Choroid plexus epithelial cell (primary cell): ENCODE measurements around the gene CCK.

Experiments
- DNase-seq: peaks from one replicate; pipeline ENCODE4 v3.0.0-alpha.2; 2010; ENCODE audit warnings: low read depth
- H3K4me3 ChIP-seq: 2 replicates; pipeline ENCODE4 v1.5.1; 2011; ENCODE audit warnings: low read depth, mild to moderate bottlenecking, control low read depth, low read length, moderate library complexity
- TF ChIP-seq, protein P1 (sequence below): conservative IDR thresholded peaks from 2 replicates; pipeline ENCODE4 v1.5.1; 2011; ENCODE audit warnings: low read depth, mild to moderate bottlenecking, control low read depth, inconsistent platforms, low read length, moderate library complexity

CCK gene

DNA sequence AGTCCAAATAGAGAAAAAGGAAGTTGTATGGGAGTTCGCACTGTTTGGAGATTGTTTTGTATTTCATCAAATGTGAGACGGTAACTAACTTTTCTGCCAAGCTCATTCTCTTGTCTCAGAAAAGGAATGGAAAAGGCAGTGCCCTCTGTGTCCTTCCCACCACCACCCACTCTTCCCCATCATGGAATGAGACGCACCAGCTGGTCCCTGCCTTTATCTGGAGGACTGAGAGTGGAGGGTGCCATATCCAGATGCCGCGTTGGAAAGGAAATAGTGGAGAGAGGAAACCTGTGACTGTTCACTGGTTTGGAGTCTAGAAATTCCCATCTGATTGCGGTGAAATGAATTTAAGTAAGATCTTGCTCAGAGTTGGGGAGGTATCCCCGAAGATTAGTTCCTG is 3.7 kb upstream of the CCK start:
- H3K4me3 ChIP-seq, result no peak overlapping the region

DNA sequence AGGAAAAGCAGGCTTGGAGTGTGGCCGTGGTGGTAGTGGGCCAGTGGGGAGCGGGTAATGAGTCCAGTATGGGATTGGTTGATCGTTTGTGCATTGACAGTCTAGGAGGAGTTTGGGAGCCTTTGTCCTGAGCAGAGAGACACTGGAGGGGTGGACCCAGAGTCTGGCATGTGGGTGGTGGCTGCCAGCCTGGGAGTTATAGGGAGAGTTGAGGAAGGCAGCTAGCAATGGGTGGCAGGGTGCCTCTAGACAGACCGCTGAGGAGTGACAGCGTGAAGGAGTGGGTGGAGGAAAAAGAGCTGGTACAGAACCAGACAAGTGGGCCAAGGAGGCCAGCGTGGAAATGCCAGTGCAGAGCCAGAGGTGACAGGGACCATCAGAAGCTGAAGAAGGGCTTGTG is 1.9 kb upstream of the CCK start:
- TF ChIP-seq, protein P1, sequence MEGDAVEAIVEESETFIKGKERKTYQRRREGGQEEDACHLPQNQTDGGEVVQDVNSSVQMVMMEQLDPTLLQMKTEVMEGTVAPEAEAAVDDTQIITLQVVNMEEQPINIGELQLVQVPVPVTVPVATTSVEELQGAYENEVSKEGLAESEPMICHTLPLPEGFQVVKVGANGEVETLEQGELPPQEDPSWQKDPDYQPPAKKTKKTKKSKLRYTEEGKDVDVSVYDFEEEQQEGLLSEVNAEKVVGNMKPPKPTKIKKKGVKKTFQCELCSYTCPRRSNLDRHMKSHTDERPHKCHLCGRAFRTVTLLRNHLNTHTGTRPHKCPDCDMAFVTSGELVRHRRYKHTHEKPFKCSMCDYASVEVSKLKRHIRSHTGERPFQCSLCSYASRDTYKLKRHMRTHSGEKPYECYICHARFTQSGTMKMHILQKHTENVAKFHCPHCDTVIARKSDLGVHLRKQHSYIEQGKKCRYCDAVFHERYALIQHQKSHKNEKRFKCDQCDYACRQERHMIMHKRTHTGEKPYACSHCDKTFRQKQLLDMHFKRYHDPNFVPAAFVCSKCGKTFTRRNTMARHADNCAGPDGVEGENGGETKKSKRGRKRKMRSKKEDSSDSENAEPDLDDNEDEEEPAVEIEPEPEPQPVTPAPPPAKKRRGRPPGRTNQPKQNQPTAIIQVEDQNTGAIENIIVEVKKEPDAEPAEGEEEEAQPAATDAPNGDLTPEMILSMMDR, result no peak
- H3K4me3 ChIP-seq, result no peak overlapping the region
- DNase-seq, result no peak

More for the DNA sequence above, 3.7 kb upstream of the CCK start:
- no peak for DNase-seq
- TF ChIP-seq, protein P1, result no peak

DNA sequence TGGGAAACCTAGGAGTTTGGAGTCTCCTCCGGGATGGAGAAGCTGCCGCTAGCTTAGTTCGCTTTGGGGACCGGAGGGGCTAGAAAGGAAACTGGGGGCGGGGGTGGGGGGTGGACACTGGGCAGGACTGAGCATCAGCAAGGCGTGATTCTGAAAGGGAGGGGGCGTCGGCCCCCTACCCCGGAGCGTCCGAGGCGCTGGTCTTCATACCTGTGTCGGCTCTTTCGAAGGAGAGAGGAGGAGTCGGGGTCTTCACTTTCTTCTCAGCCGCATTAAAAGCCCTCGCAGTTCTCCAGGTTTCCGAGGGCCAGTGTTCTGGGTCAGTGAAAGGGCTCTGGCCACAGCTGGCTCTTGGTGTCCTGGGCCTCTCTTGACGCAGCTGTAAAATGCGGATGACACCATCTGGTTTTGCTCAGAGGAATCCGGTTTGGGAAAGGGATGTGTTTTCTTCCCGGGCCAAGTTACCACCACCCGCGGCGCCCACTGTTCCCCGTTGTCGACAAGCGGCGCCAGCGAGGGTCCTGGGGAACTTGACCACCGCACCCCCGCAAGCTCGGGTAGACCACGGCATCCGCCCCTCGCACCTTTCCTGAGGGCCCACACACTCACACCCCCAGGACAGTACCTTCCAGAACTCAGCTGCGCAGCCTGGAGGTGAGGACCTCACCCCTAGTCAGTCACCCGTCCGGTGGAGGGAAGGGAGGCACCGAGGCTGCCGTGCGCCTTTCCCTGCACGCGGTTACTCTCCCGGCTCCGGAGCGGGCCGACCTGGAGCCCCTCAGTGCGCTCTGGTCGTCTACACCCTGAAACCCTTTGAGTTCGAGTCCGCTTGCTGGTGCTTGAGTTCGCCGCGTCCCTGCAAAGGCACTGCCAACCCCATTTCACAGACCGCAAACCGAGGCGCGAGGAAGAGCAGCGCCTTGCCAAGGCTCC is 660 bp downstream of the CCK start:
- no peak overlapping the region for H3K4me3 ChIP-seq
- DNase-seq, result no peak
- TF ChIP-seq, protein P1, result no peak

DNA sequence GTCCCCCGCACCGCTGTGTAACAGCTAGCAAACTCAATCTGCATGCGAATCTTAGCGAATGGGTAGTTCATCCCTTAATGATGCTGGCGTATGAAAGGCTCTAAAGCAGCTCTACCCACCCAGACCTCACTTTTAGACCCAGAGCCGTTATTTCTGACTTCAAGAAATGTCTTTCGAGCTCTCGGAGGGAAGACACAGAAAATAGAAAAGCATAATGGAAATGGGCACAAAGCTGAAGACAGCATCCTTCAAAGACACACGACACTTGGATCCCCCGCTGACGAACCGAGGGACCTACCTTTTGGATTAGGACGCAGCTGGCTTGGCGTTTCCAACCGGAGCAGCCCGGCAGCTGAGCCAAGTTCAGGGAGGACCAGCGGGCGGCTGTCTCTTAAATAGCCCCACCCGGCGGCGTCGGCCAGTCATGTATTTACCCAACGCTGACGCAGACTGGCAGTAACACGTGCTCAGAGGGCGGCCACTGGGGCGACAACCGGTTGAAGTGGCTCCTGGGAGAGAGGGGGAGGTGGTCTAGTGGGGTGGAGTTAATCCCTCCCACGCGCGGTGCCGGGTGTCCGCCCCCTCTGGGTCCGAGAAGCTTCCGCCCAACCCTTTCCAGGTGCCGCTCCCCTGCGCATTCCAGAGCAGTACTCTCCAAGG is 1.5 kb downstream of the CCK start:
- TF ChIP-seq, protein P1, result no peak
- DNase-seq, result peak; percentile 21
- no peak overlapping the region for H3K4me3 ChIP-seq

DNA sequence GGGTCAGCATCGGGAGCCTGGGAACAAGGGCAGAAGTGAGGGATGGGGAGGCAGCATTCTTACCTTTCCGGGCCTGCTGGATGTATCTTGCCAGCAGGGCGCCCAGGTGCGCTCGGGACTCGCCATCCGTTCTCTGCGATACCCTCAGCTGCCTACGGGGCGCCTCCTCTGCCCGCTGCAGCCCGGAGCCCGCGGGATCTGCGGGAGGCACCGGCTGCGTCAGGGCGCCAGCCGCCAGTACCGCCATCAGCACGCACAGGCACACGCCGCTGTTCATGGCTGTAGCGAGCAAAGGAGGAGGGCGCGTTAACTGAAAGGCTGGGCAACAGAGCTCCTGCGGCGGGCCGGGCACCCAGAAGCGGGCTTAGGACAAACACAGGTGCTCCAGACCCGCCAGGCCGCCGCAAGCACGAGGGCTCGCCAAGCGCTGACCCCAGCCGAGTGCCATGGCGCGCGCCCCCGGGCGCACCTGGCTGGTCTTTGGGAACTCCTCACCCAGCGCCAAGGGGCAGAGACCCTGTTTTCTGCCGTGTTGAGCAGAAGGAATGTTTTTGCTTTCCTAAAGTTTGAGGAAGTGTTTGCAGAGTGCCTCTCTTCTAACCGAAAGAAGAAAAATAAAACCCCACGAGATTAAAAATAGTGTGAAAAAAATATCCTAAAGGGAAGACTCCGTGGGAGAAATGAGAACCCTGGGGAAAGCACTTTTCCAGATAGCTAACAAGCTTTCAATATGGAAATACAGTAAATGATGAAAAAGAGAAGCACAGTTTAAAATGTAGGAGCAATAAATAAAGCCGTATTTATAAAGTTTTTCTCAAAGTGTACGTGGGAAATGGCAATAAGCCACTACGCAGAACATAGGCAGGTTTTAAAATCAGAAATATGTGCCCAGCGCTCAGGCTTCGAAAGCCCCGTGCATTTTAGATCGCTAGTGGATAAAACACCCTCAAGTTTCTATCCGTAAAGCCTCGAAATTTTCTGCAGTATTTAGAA is 2.3 kb downstream of the CCK start:
- DNase-seq, result no peak
- TF ChIP-seq, protein P1, result no peak
- no peak overlapping the region for H3K4me3 ChIP-seq

DNA sequence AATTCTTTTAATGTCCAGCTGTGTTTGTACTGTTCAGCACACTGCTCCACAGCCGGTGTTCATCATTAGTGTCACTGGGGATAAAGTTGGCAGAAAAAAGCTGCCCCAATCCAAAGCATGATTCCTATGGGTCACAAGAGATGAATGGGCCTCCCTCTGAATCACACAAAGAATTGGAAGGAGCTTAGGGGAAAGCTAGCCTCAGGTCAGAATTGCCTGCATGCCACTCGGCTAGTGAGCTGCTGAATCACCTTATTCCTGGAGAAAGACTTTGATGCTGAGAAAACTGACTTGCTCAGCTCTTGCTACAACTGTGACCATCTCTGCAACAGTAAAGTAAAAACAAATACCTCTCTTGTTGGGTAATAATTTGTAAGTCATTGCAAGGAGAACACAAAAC is 3.5 kb downstream of the CCK start:
- DNase-seq, result peak; percentile 33
- no peak overlapping the region for H3K4me3 ChIP-seq
- TF ChIP-seq, protein P1, result no peak
